SK-N-SH (cell line): ENCODE results near the gene ADK. TPM values are rescaled to one million over a fixed set of nuclear protein-coding genes. Genes with fewer than 3 reads are reported as not detected.
"Not testable (repeated sequence)": the region's sequence is repeated elsewhere in the genome, so short reads cannot be mapped to it uniquely, and the experiment has no call there.

ENCODE experiments used
- CTCF ChIA-PET: fragments of 300-600, 350-600 bp; formaldehyde crosslinking; extraction: SDS; loops from one replicate; lab custom pipeline; 2021; lab: Yijun Ruan, JAX
- POLR2A ChIA-PET: fragments of 350-600 bp; sonication (Branson Sonifier 250); formaldehyde crosslinking; extraction: SDS; loops from one replicate; lab custom pipeline; 2020; ENCODE audit warnings: antibody characterized with exemption, inconsistent platforms; lab: Yijun Ruan, JAX
- DNase-seq: peaks from one replicate; pipeline ENCODE4 v3.0.0; 2012
- H2AFZ ChIP-seq: fragments of 200-600 bp; sonication (generic); 2 replicates; pipeline ENCODE4 v1.8.1; 2016; ENCODE audit warnings: antibody characterized with exemption, mild to moderate bottlenecking, low read depth
- H3F3A ChIP-seq: fragments of 200-600 bp; sonication (generic); replicated peaks from 2 replicates; pipeline ENCODE3; 2016; ENCODE audit warnings: antibody characterized with exemption, mild to moderate bottlenecking; ENCODE audit not compliant: insufficient read depth
- H3K27ac ChIP-seq, 2 experiments: fragments of 200-500 bp in 1 of 2; fragments of 200-600 bp in 1 of 2; sonication (Bioruptor generic) in 1 of 2; sonication (generic), shearing (Covaris generic) in 1 of 2; 2 replicates each; pipeline versions ENCODE4 v1.5.1 to v1.6.1; 2014 to 2016; ENCODE audit warnings: low read depth in 2 of 2, inconsistent platforms in 1 of 2, low read length in 1 of 2, mild to moderate bottlenecking in 1 of 2, mixed read lengths in 1 of 2
- H3K27me3 ChIP-seq: fragments of 200-600 bp; sonication (generic), shearing (Covaris generic); 2 replicates; pipeline ENCODE4 v1.6.1; 2016; ENCODE audit warnings: mixed run types; ENCODE audit not compliant: insufficient read depth
- H3K36me3 ChIP-seq, 2 experiments: fragments of 200-500 bp in 1 of 2; fragments of 200-600 bp in 1 of 2; sonication (Bioruptor generic) in 1 of 2; sonication (generic) in 1 of 2; replicated peaks in 1 of 2; 2 replicates each; pipeline versions ENCODE3 to v1.5.1; 2014 to 2016; ENCODE audit warnings: low read length in 1 of 2, mild to moderate bottlenecking in 1 of 2; ENCODE audit not compliant: insufficient read depth in 2 of 2, control insufficient read depth in 1 of 2
- H3K4me1 ChIP-seq, 2 experiments: fragments of 200-500 bp in 1 of 2; fragments of 200-600 bp in 1 of 2; sonication (Bioruptor generic) in 1 of 2; sonication (generic), shearing (Covaris generic) in 1 of 2; 2 replicates each; pipeline versions ENCODE4 v1.5.1 to v1.6.1; 2014 to 2016; ENCODE audit warnings: low read depth in 1 of 2, low read length in 1 of 2, mixed run types in 1 of 2; ENCODE audit not compliant: insufficient read depth in 2 of 2, control insufficient read depth in 1 of 2
- H3K4me2 ChIP-seq: fragments of 200-600 bp; sonication (generic), shearing (Covaris generic); 2 replicates; pipeline ENCODE4 v1.6.1; 2017; ENCODE audit warnings: mixed run types
- H3K4me3 ChIP-seq, 2 experiments: fragments of 200-500 bp in 1 of 2; fragments of 200-600 bp in 1 of 2; sonication (Bioruptor generic) in 1 of 2; sonication (generic), shearing (Covaris generic) in 1 of 2; 2 replicates each; pipeline versions ENCODE4 v1.5.1 to v1.8.1; 2014 to 2016; ENCODE audit warnings: low read depth in 2 of 2, inconsistent platforms in 1 of 2, low read length in 1 of 2, mild to moderate bottlenecking in 1 of 2, mixed read lengths in 1 of 2, moderate library complexity in 1 of 2
- H3K79me2 ChIP-seq: fragments of 200-600 bp; sonication (generic); 2 replicates; pipeline ENCODE4 v1.8.1; 2017; ENCODE audit warnings: mild to moderate bottlenecking; ENCODE audit not compliant: insufficient read depth
- H3K9ac ChIP-seq: fragments of 200-600 bp; sonication (generic); 2 replicates; pipeline ENCODE4 v1.6.1; 2017; ENCODE audit warnings: mixed run types
- H3K9me2 ChIP-seq: fragments of 200-600 bp; sonication (generic); 2 replicates; pipeline ENCODE4 v1.6.1; 2017; ENCODE audit warnings: mixed run types
- H3K9me3 ChIP-seq: fragments of 200-600 bp; sonication (generic); 2 replicates; pipeline ENCODE4 v1.6.1; 2017; ENCODE audit warnings: mixed run types, mild to moderate bottlenecking, moderate library complexity
- H4K20me1 ChIP-seq: fragments of 200-600 bp; sonication (generic); 2 replicates; pipeline ENCODE4 v1.6.1; 2017; ENCODE audit warnings: mild to moderate bottlenecking, mixed run types; ENCODE audit not compliant: insufficient read depth
- CTCF ChIP-seq: fragments of 200-600 bp; sonication (generic); IDR thresholded peaks from 2 replicates; pipeline ENCODE4 v1.6.1; 2017; ENCODE audit warnings: antibody characterized with exemption, mild to moderate bottlenecking, moderate library complexity
- EP300 ChIP-seq, 2 experiments: IDR thresholded peaks; 2 replicates each; pipeline versions ENCODE4 v1.4.0 to v1.6.1; 2012; ENCODE audit warnings: borderline replicate concordance in 1 of 2, low read depth in 1 of 2, low read length in 1 of 2
- EZH2phosphoT487 ChIP-seq: fragments of 200-600 bp; sonication (generic); IDR thresholded peaks from 2 replicates; pipeline ENCODE4 v1.6.1; 2017; ENCODE audit warnings: low read depth, mixed run types, mild to moderate bottlenecking, antibody characterized with exemption, moderate library complexity, borderline replicate concordance
- FOSL2 ChIP-seq: IDR thresholded peaks from 2 replicates; pipeline ENCODE4 v1.4.0; 2012; ENCODE audit warnings: low read depth, mild to moderate bottlenecking, moderate library complexity, borderline replicate concordance
- GABPA ChIP-seq: IDR thresholded peaks from 2 replicates; pipeline ENCODE4 v1.4.0; 2012; ENCODE audit warnings: low read depth, mild to moderate bottlenecking
- GATA2 ChIP-seq: sonication (generic); formaldehyde crosslinking; IDR thresholded peaks from 2 replicates; pipeline ENCODE4 v1.5.0; 2020; ENCODE audit warnings: mild to moderate bottlenecking, missing genetic modification reagents
- MAX ChIP-seq: IDR thresholded peaks from 2 replicates; pipeline ENCODE4 v1.4.0; 2012; ENCODE audit warnings: low read depth
- PBX3 ChIP-seq: IDR thresholded peaks from 2 replicates; pipeline ENCODE4; 2012
- POLR2AphosphoS5 ChIP-seq: IDR thresholded peaks from 2 replicates; pipeline ENCODE4 v1.6.1; 2012; ENCODE audit warnings: low read depth, low read length
- RAD21 ChIP-seq: IDR thresholded peaks from 2 replicates; pipeline ENCODE4 v1.6.1; 2012; ENCODE audit warnings: mild to moderate bottlenecking, low read length
- RCOR1 ChIP-seq: fragments of 150-350 bp; IDR thresholded peaks from 2 replicates; pipeline ENCODE4 v1.6.1; 2017; ENCODE audit warnings: antibody characterized with exemption, low read length
- WGBS: methylation state at CpG from one replicate; pipeline ENCODE4 v1.1.6; 2017; ENCODE audit warnings: low lambda C conversion rate; 5-methylcytosine and 5-hydroxymethylcytosine counted together
- polyA plus RNA-seq, 3 experiments: library from polyadenylated mRNA; depleted of rRNA; stranded (reverse); fragments of >200 nt; gene quantifications; 2 replicates each; pipeline ENCODE4 v1.2.3, GENCODE V29; 2012

Gene ADK
- polyA plus RNA-seq, 1 of the 3 experiments (the other 2 are of a cell fraction), result 25.1 TPM

GRCh38 chr10:74521526-74521925 is 370.5 kb downstream of the ADK start:
- no peak for DNase-seq
- Histone ChIP-seq H3K36me3 (peaks cover 0 to 4% of the 10 kb centered on the region in 2 experiments), H3K9me2 (no peaks in the 10 kb centered on the region), H3K27me3 (no peaks in the 10 kb centered on the region), H3K4me3 (no peak overlapping the region), H3K4me2 (no peak overlapping the region), H2AFZ (no peak overlapping the region)
- TF ChIP-seq EZH2phosphoT487 (no peak), GATA2 (0 out of 2 replicates have a peak, but pooled peaks have one; percentile 0), FOSL2 (no peak)
- TF ChIP-seq, all 33 proteins: peak for 1
- ChIA-PET POLR2A (no interaction called here), CTCF (interaction anchor here (1.5 kb wide), 1 partner anchor 91 kb away, joined by 3 read pairs; no protein-coding TSS in a partner anchor)
- Histone ChIP-seq H3K9me3 (no peaks in the 10 kb centered on the region), H3K79me2 (no peaks in the 10 kb centered on the region), H4K20me1 (no peaks in the 10 kb centered on the region), H3K4me1 (no peaks in the 10 kb centered on the region; a peak in 2 of 4 replicates), H3K9ac (no peak overlapping the region), H3F3A (no peaks in the 10 kb centered on the region), H3K27ac (peak overlapping the region in 1 of 2 experiments; percentile 34; a peak in 1 of 4 replicates)
- WGBS, result 97% methylated on average over 1 of the region's 1 CpG

- Histone ChIP-seq H3K4me1 (no peaks in the 10 kb centered on the region; a peak in 2 of 4 replicates), H2AFZ (no peak overlapping the region), H3K27me3 (no peaks in the 10 kb centered on the region), H3K79me2 (no peaks in the 10 kb centered on the region), H3K9me3 (no peaks in the 10 kb centered on the region), H3K27ac (no peak overlapping the region), H4K20me1 (no peaks in the 10 kb centered on the region), H3K9ac (no peak overlapping the region), H3K4me3 (no peak overlapping the region), H3F3A (no peaks in the 10 kb centered on the region), H3K36me3 (peaks cover 0 to 8% of the 10 kb centered on the region in 2 experiments), H3K4me2 (no peak overlapping the region), H3K9me2 (no peaks in the 10 kb centered on the region)
- WGBS, result 91% methylated on average over 2 of the region's 2 CpGs
- DNase-seq, result no peak
- CTCF ChIA-PET, result no interaction called here
- POLR2A ChIA-PET, result no interaction called here
- TF ChIP-seq GABPA (no peak), RCOR1 (no peak), CTCF (no peak), PBX3 (no peak)
- TF ChIP-seq, all 33 proteins: peak for 0
These were observed 372.2 kb downstream of the ADK start for GRCh38 chr10:74523199-74523598.

GRCh38 chr10:74525885-74526284 is 374.9 kb downstream of the ADK start:
- no peak overlapping the region for H3K9ac ChIP-seq
- 91% methylated on average over 3 of the region's 3 CpGs for WGBS
- H3K79me2 ChIP-seq, result no peaks in the 10 kb centered on the region
- no peaks in the 10 kb centered on the region for H3F3A ChIP-seq
- H3K9me3 ChIP-seq, result no peaks in the 10 kb centered on the region
- no peak overlapping the region for H2AFZ ChIP-seq
- H3K4me2 ChIP-seq, result no peak overlapping the region
- no peak for DNase-seq
- TF ChIP-seq RAD21 (no peak), PBX3 (no peak), MAX (no peak), POLR2AphosphoS5 (no peak), GATA2 (no peak), EP300 (IDR thresholded peaks at IDR 0.05; ENCODE audit: borderline replicate concordance in 1 of 2, low read depth in 1 of 2, low read length in 1 of 2) (no peak)
- TF ChIP-seq, all 33 proteins: peak for 0
- H3K27me3 ChIP-seq, result no peaks in the 10 kb centered on the region
- ChIA-PET CTCF (no interaction called here), POLR2A (no interaction called here)
- no peak overlapping the region for H3K4me3 ChIP-seq
- H4K20me1 ChIP-seq, result no peaks in the 10 kb centered on the region
- no peaks in the 10 kb centered on the region; a peak in 2 of 4 replicates for H3K4me1 ChIP-seq
- H3K9me2 ChIP-seq, result no peaks in the 10 kb centered on the region
- no peak overlapping the region for H3K27ac ChIP-seq
- peaks cover 0 to 8% of the 10 kb centered on the region in 2 experiments for H3K36me3 ChIP-seq

- H3K9me3 ChIP-seq, H2AFZ ChIP-seq, H3K4me1 ChIP-seq, H3K4me2 ChIP-seq, POLR2A ChIA-PET, H3K4me3 ChIP-seq, H3K27me3 ChIP-seq, H4K20me1 ChIP-seq, H3F3A ChIP-seq, DNase-seq, H3K36me3 ChIP-seq, H3K27ac ChIP-seq, H3K9me2 ChIP-seq, CTCF ChIA-PET, H3K9ac ChIP-seq, H3K79me2 ChIP-seq: not testable (repeated sequence)
- WGBS, result 90% methylated on average over 5 of the region's 5 CpGs
These were observed 376.6 kb downstream of the ADK start for GRCh38 chr10:74527611-74528010.
